ENCODE measurements around the gene SLC46A1. TPM values are rescaled to one million over a fixed set of nuclear protein-coding genes. Genes with fewer than 3 reads are reported as not detected.

The SLC46A1 gene
- total and polyA plus RNA-seq, 10 of the 15 experiments (the other 5 are each of a cell fraction or from before 2014, with no cell fraction given): 1.7 to 6.9 (median 4.0) TPM

DNA sequence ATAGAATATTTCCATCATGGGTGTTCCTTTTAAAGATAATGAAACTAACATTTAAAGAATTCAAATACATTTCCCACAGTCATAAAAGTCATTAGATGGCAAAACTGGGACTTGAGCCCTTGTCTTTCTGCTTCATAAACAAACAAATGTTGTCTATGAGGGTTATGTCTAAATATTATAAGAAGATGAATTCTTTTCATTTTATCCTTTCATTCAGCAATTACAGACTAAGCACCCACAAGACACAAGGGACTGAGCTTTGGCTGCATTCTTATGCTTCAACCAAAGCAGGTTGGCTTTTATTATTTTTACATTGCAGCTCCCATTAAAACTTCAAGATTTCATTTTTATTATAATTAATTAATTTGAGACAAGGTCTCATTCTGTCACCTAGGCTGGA lies 19.6 kb downstream of the SLC46A1 start (continued):
- no peak for TF ChIP-seq POLR2A (IDR thresholded peaks at IDR 0.05; ENCODE audit: low read depth, low read length)
- no peak for TF ChIP-seq LARP7 (IDR thresholded peaks at IDR 0.05)
- TF ChIP-seq KAT2A (conservative IDR thresholded peaks at IDR 0.05; ENCODE audit: control insufficient read depth, low read depth, low read length): no peak
- TF ChIP-seq, protein P1, sequence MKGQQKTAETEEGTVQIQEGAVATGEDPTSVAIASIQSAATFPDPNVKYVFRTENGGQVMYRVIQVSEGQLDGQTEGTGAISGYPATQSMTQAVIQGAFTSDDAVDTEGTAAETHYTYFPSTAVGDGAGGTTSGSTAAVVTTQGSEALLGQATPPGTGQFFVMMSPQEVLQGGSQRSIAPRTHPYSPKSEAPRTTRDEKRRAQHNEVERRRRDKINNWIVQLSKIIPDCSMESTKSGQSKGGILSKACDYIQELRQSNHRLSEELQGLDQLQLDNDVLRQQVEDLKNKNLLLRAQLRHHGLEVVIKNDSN (IDR thresholded peaks at IDR 0.05; ENCODE audit: borderline replicate concordance, extremely low read length, insufficient read depth, low read depth, low read length): no peak

DNA sequence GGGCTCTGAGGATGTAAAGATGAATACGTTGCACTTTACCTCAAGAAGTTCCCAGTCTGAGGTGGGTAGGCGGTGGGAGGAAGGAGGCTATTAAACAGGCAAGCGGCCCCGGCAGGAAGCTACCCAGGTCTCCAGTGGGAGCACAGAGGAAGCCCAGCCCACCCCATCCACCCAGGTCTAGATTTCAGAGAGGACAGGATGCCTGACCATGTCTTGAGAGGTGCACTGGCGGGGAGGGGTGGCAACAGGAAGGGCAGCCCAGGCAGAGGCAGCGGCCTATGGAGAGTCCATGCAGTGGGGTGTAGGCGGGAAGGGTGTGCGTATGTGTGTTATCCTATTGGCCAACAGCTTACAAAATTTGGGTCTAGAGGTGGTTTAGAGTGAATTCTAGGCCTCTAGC lies 20.6 kb downstream of the SLC46A1 start:
- ChIA-PET POLR2A (interaction anchor here (0.5 kb wide), 1 partner anchor 180 kb away, joined by 4 read pairs; no protein-coding TSS in a partner anchor), CTCF (interaction anchor here (3.6 kb wide), 1 partner anchor 31 kb away, joined by 14 read pairs; no protein-coding TSS in a partner anchor), RAD21 (ENCODE audit: unreplicated experiment) (no interaction called here), SMC1A (ENCODE audit: uncharacterized antibody, unreplicated experiment) (no interaction called here)
- in situ Hi-C loops (cut with MboI) (no loop called here), intact Hi-C loops (cut with micrococcal nuclease; ENCODE audit: unreplicated experiment) (no loop called here)
- TF ChIP-seq, protein P2, sequence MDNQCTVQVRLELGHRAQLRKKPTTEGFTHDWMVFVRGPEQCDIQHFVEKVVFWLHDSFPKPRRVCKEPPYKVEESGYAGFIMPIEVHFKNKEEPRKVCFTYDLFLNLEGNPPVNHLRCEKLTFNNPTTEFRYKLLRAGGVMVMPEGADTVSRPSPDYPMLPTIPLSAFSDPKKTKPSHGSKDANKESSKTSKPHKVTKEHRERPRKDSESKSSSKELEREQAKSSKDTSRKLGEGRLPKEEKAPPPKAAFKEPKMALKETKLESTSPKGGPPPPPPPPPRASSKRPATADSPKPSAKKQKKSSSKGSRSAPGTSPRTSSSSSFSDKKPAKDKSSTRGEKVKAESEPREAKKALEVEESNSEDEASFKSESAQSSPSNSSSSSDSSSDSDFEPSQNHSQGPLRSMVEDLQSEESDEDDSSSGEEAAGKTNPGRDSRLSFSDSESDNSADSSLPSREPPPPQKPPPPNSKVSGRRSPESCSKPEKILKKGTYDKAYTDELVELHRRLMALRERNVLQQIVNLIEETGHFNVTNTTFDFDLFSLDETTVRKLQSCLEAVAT (IDR thresholded peaks at IDR 0.05): 0 out of 2 replicates have a peak, but pooled peaks have one; percentile 21
- TF ChIP-seq NFYA (IDR thresholded peaks at IDR 0.05; ENCODE audit: borderline replicate concordance, low read depth, low read length): no peak
- TF ChIP-seq ZNF217 (IDR thresholded peaks at IDR 0.05): no peak
- TF ChIP-seq, protein P3, sequence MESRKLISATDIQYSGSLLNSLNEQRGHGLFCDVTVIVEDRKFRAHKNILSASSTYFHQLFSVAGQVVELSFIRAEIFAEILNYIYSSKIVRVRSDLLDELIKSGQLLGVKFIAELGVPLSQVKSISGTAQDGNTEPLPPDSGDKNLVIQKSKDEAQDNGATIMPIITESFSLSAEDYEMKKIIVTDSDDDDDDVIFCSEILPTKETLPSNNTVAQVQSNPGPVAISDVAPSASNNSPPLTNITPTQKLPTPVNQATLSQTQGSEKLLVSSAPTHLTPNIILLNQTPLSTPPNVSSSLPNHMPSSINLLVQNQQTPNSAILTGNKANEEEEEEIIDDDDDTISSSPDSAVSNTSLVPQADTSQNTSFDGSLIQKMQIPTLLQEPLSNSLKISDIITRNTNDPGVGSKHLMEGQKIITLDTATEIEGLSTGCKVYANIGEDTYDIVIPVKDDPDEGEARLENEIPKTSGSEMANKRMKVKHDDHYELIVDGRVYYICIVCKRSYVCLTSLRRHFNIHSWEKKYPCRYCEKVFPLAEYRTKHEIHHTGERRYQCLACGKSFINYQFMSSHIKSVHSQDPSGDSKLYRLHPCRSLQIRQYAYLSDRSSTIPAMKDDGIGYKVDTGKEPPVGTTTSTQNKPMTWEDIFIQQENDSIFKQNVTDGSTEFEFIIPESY (IDR thresholded peaks at IDR 0.05): 0 out of 2 replicates have a peak, but pooled peaks have one; percentile 36
- H2AFZ ChIP-seq (ENCODE audit: control insufficient read depth, low read depth, low read length): peak overlapping the region; percentile 33
- H3K9ac ChIP-seq (ENCODE audit: control insufficient read depth, insufficient read depth, low read length): peak overlapping the region; percentile 58; the same call in 1 of the 2 replicates
- H3K27ac ChIP-seq (ENCODE audit: control insufficient read depth, insufficient read depth): no peak overlapping the region
- DNase-seq (ENCODE audit: low read depth, low spot score) (no peak), ATAC-seq (peak; percentile 32; the same call in 2 of the 3 replicates), FAIRE-seq (no peak)
- H3K4me2 ChIP-seq (ENCODE audit: control insufficient read depth, insufficient read depth): peak overlapping the region; percentile 82
- H3K4me1 ChIP-seq (ENCODE audit: control insufficient read depth, insufficient read depth, low read length): no peaks in the 10 kb centered on the region
- no peaks in the 10 kb centered on the region for H3K9me3 ChIP-seq (replicated peaks; ENCODE audit: control insufficient read depth, insufficient read depth, low read length)
- no peaks in the 10 kb centered on the region; a peak in 2 of 4 replicates for H3K27me3 ChIP-seq (replicated peaks in 1 of 2; ENCODE audit: control insufficient read depth in 2 of 2, insufficient read depth in 2 of 2, low read length in 1 of 2)
- WGBS (ENCODE audit: insufficient coverage, insufficient replicate concordance, low lambda C conversion rate, missing lambda C conversion rate): 41% methylated on average over 8 of the region's 8 CpGs
- H4K20me1 ChIP-seq (ENCODE audit: control insufficient read depth, insufficient read depth): no peaks in the 10 kb centered on the region
- no TSS peak for BruUV-seq (replicated peaks)
- H3K79me2 ChIP-seq (ENCODE audit: control insufficient read depth, insufficient read depth, low read length): peaks cover 2% of the 10 kb centered on the region; the same call in 1 of the 2 replicates
- H3K36me3 ChIP-seq (ENCODE audit: control insufficient read depth in 2 of 2, insufficient read depth in 2 of 2, low read length in 1 of 2): peaks cover 0 to 4% of the 10 kb centered on the region in 2 experiments; a peak in 2 of 4 replicates
- peak overlapping the region; percentile 65 for H3K4me3 ChIP-seq
